ENCODE measurements around the gene TMEM212.

DNA sequence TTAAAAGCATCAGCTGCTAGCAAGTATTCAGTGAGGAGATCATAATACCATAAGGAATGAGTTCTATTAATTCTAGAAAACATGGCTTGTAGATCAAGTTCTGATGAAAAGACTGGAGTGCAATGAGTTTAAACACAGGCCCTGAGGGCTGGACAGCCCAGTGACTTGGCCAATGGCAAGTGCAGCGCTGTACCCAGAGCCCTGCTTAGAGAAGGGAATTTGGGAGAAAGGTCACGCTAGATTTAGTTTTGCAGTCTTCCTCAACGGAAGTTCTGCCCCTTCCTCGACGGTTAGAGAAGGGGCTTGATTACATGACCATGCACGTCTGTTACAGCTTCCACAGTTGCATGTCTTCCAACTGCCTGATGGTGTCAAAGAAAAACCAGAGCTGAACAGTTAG lies 4.0 kb downstream of the TMEM212 start:
- no peak for TF ChIP-seq YY1 (IDR thresholded peaks at IDR 0.05; ENCODE audit: insufficient read depth, insufficient read length)
- TF ChIP-seq ZNF274 (IDR thresholded peaks at IDR 0.05; ENCODE audit: low read depth, low read length): no peak
- no peak for TF ChIP-seq SUZ12 (IDR thresholded peaks at IDR 0.05; ENCODE audit: extremely low read depth, insufficient read depth, insufficient read length)
